HepG2 (cell line): ENCODE data around the gene ZNF396. TPM values are rescaled to one million over a fixed set of nuclear protein-coding genes. Genes with fewer than 3 reads are reported as not detected.

Experiments used
- ELF4 ChIP-seq: sonication (generic); formaldehyde crosslinking; IDR thresholded peaks from 2 replicates; pipeline ENCODE4 v1.5.0; 2020; ENCODE audit warnings: missing genetic modification reagents, mild to moderate bottlenecking, moderate library complexity, borderline replicate concordance
- FIP1L1 ChIP-seq: fragments of 200-400 bp; formaldehyde crosslinking; IDR thresholded peaks from 2 replicates; pipeline ENCODE4 v1.6.1; 2018; ENCODE audit warnings: low read depth, mild to moderate bottlenecking, low read length, moderate library complexity, borderline replicate concordance; ENCODE audit not compliant: insufficient read depth
- GABPB1 ChIP-seq: IDR thresholded peaks from 2 replicates; pipeline ENCODE4 v1.6.1; 2016; ENCODE audit warnings: mild to moderate bottlenecking, missing genetic modification reagents, moderate library complexity, missing compliant biosample characterization
- KAT7 ChIP-seq: IDR thresholded peaks from 2 replicates; pipeline ENCODE4 v1.6.1; 2018; ENCODE audit warnings: borderline replicate concordance, missing compliant biosample characterization
- NFE2L2 ChIP-seq: fragments of 150-350 bp; IDR thresholded peaks from 2 replicates; pipeline ENCODE4 v1.6.1; 2014; ENCODE audit warnings: low read length
- NR2F6 ChIP-seq, 2 experiments: IDR thresholded peaks; 2 replicates each; pipeline ENCODE4 v1.6.1; 2016; ENCODE audit warnings: antibody characterized with exemption in 1 of 2, mild to moderate bottlenecking in 1 of 2
- RBM39 ChIP-seq: fragments of 200-400 bp; formaldehyde crosslinking; IDR thresholded peaks from one replicate; pipeline ENCODE4 v1.6.1; 2018; ENCODE audit warnings: antibody characterized with exemption, mild to moderate bottlenecking, low read depth, low read length; ENCODE audit not compliant: poor library complexity, severe bottlenecking
- YEATS2 ChIP-seq: sonication (generic); formaldehyde crosslinking; IDR thresholded peaks from 2 replicates; pipeline ENCODE4 v1.4.0; 2020; ENCODE audit warnings: missing genetic modification reagents, borderline replicate concordance
- ZNF484 ChIP-seq: sonication (generic); formaldehyde crosslinking; IDR thresholded peaks from 2 replicates; pipeline ENCODE4 v1.5.1; 2020; ENCODE audit warnings: mild to moderate bottlenecking, low read depth, missing genetic modification reagents, borderline replicate concordance
- ZNF547 ChIP-seq: sonication (generic); formaldehyde crosslinking; IDR thresholded peaks from 2 replicates; pipeline ENCODE4 v1.5.1; 2020; ENCODE audit warnings: mild to moderate bottlenecking, missing genetic modification reagents
- ZSCAN29 ChIP-seq: sonication (generic); formaldehyde crosslinking; conservative IDR thresholded peaks from 2 replicates; pipeline ENCODE4 v1.4.0; 2020; ENCODE audit warnings: mild to moderate bottlenecking, missing genetic modification reagents
- polyA plus RNA-seq, 8 experiments: library from polyadenylated mRNA; depleted of rRNA in 3 of 8; stranded (reverse) in 7 of 8; unstranded in 1 of 8; fragments of >200 nt; fragmentation: Illumina TruSeq in 4 of 8; extraction: Trizol in 4 of 8; gene quantifications; 2 replicates each; pipeline versions ENCODE4 v1.2.1 to v1.2.3, GENCODE V29; 2011 to 2016; ENCODE audit warnings: low read depth in 4 of 8, missing spikeins in 1 of 8, mixed read lengths in 1 of 8; ENCODE audit not compliant: insufficient read depth in 1 of 8
- total RNA-seq, 5 experiments: library from RNA; depleted of rRNA; stranded (reverse); fragments of >200 nt; fragmentation: Illumina TruSeq; extraction: Trizol; gene quantifications; 2 replicates each; pipeline ENCODE4 v1.2.3, GENCODE V29; 2016; ENCODE audit warnings: low read depth in 1 of 5
- TF ChIP-seq, protein P1 (sequence below): IDR thresholded peaks from 2 replicates; pipeline ENCODE4 v1.6.1; 2016; ENCODE audit warnings: mild to moderate bottlenecking
- TF ChIP-seq, protein P2 (sequence below): sonication (generic); formaldehyde crosslinking; IDR thresholded peaks from 2 replicates; pipeline ENCODE4 v1.5.0; 2020; ENCODE audit warnings: missing genetic modification reagents, mild to moderate bottlenecking, borderline replicate concordance
- TF ChIP-seq, protein P3 (sequence below): sonication (generic); formaldehyde crosslinking; IDR thresholded peaks from 2 replicates; pipeline ENCODE4 v1.5.1; 2020; ENCODE audit warnings: missing genetic modification reagents, mild to moderate bottlenecking, borderline replicate concordance
- TF ChIP-seq, protein P4 (sequence below): sonication (generic); formaldehyde crosslinking; IDR thresholded peaks from 2 replicates; pipeline ENCODE4 v1.4.0; 2020; ENCODE audit warnings: missing genetic modification reagents
- TF ChIP-seq, protein P5 (sequence below): IDR thresholded peaks from 2 replicates; pipeline ENCODE4 v1.6.1; 2016

Gene ZNF396
- total and polyA plus RNA-seq, 2 of the 13 experiments (the other 11 are each of a cell fraction or from before 2014, with no cell fraction given): 0.25 to 0.75 TPM

DNA sequence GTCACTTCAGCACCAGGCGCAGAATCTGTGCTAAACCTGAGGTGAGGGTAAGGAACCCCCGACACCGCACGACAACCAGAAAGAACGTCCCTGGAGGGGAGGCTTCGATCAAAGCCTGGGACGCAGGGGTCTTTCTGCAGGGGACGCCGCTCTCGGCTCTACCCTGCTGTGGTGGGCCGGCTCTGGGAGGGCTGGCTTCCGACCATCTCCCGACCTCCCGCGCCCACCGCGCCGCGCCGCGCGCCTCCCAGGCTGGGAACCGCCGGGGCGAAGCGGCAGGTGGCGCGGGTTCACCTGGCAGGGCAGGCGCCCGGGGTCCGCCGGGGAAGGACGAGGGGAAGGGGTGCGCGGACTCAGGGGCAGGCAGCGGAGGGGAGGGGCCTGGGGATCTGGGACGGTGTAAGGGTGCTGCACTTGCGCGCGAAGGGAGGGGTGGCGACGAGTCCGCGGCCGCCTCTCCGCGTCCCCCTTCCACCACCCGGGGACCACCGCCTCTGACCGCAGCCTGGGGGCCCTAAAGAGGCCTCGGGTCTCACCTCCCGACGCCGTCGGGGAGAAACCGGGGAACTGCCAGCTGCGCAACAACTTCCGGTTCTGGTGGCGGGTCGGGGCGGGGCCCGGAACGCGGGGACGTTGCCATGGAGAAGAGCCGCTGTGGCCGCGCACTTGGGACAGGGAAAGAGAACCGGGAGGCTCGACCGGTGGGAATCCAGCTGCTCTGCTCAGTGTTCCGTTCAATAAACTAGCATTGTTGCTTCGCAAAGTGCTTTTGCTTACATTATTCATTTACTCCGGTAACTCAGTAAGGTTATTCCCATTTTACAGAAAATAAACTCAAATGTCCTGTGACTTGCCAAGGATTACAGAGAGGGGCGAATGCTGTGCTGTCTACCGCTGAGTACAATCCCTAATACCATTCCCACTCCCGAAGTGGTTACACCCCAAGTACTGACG, at the start of gene ZNF396 (continued):
- TF ChIP-seq, protein P1, sequence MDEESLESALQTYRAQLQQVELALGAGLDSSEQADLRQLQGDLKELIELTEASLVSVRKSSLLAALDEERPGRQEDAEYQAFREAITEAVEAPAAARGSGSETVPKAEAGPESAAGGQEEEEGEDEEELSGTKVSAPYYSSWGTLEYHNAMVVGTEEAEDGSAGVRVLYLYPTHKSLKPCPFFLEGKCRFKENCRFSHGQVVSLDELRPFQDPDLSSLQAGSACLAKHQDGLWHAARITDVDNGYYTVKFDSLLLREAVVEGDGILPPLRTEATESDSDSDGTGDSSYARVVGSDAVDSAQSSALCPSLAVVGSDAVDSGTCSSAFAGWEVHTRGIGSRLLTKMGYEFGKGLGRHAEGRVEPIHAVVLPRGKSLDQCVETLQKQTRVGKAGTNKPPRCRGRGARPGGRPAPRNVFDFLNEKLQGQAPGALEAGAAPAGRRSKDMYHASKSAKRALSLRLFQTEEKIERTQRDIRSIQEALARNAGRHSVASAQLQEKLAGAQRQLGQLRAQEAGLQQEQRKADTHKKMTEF (CRISPR knock-in tag): peak; percentile 54
- TF ChIP-seq ELF4 (no peak), ZNF547 (0 out of 2 replicates have a peak, but pooled peaks have one; percentile 49), YEATS2 (CRISPR knock-in tag) (no peak), FIP1L1 (no peak), NR2F6 (IDR thresholded peaks at IDR 0.05) (no peak), NR2F6 (CRISPR knock-in tag; IDR thresholded peaks at IDR 0.05) (0 out of 2 replicates have a peak, but pooled peaks have one; percentile 5), KAT7 (CRISPR knock-in tag) (peak; percentile 62; the same call in 1 of the 2 replicates), ZSCAN29 (CRISPR knock-in tag) (no peak), NFE2L2 (no peak), RBM39 (peak; percentile 43), GABPB1 (peak; percentile 96), ZNF484 (0 out of 2 replicates have a peak, but pooled peaks have one; percentile 60)
- TF ChIP-seq, protein P2, sequence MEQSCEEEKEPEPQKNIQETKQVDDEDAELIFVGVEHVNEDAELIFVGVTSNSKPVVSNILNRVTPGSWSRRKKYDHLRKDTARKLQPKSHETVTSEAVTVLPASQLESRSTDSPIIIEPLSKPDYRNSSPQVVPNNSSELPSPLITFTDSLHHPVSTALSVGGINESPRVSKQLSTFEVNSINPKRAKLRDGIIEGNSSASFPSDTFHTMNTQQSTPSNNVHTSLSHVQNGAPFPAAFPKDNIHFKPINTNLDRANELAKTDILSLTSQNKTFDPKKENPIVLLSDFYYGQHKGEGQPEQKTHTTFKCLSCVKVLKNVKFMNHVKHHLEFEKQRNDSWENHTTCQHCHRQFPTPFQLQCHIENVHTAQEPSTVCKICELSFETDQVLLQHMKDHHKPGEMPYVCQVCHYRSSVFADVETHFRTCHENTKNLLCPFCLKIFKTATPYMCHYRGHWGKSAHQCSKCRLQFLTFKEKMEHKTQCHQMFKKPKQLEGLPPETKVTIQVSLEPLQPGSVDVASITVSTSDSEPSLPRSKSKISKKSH (CRISPR knock-in tag): 0 out of 2 replicates have a peak, but pooled peaks have one; percentile 35
- TF ChIP-seq, protein P3, sequence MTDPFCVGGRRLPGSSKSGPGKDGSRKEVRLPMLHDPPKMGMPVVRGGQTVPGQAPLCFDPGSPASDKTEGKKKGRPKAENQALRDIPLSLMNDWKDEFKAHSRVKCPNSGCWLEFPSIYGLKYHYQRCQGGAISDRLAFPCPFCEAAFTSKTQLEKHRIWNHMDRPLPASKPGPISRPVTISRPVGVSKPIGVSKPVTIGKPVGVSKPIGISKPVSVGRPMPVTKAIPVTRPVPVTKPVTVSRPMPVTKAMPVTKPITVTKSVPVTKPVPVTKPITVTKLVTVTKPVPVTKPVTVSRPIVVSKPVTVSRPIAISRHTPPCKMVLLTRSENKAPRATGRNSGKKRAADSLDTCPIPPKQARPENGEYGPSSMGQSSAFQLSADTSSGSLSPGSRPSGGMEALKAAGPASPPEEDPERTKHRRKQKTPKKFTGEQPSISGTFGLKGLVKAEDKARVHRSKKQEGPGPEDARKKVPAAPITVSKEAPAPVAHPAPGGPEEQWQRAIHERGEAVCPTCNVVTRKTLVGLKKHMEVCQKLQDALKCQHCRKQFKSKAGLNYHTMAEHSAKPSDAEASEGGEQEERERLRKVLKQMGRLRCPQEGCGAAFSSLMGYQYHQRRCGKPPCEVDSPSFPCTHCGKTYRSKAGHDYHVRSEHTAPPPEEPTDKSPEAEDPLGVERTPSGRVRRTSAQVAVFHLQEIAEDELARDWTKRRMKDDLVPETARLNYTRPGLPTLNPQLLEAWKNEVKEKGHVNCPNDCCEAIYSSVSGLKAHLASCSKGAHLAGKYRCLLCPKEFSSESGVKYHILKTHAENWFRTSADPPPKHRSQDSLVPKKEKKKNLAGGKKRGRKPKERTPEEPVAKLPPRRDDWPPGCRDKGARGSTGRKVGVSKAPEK: 0 out of 2 replicates have a peak, but pooled peaks have one; percentile 40
- TF ChIP-seq, protein P4, sequence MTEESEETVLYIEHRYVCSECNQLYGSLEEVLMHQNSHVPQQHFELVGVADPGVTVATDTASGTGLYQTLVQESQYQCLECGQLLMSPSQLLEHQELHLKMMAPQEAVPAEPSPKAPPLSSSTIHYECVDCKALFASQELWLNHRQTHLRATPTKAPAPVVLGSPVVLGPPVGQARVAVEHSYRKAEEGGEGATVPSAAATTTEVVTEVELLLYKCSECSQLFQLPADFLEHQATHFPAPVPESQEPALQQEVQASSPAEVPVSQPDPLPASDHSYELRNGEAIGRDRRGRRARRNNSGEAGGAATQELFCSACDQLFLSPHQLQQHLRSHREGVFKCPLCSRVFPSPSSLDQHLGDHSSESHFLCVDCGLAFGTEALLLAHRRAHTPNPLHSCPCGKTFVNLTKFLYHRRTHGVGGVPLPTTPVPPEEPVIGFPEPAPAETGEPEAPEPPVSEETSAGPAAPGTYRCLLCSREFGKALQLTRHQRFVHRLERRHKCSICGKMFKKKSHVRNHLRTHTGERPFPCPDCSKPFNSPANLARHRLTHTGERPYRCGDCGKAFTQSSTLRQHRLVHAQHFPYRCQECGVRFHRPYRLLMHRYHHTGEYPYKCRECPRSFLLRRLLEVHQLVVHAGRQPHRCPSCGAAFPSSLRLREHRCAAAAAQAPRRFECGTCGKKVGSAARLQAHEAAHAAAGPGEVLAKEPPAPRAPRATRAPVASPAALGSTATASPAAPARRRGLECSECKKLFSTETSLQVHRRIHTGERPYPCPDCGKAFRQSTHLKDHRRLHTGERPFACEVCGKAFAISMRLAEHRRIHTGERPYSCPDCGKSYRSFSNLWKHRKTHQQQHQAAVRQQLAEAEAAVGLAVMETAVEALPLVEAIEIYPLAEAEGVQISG (CRISPR knock-in tag): peak; percentile 48
- TF ChIP-seq, protein P5, sequence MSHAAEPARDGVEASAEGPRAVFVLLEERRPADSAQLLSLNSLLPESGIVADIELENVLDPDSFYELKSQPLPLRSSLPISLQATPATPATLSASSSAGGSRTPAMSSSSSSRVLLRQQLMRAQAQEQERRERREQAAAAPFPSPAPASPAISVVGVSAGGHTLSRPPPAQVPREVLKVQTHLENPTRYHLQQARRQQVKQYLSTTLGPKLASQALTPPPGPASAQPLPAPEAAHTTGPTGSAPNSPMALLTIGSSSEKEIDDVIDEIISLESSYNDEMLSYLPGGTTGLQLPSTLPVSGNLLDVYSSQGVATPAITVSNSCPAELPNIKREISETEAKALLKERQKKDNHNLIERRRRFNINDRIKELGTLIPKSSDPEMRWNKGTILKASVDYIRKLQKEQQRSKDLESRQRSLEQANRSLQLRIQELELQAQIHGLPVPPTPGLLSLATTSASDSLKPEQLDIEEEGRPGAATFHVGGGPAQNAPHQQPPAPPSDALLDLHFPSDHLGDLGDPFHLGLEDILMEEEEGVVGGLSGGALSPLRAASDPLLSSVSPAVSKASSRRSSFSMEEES (CRISPR knock-in tag): no peak
